DMS114 treated with DMSO at 0.1 percent for 48 hours (cell line): ENCODE data around the gene SFXN5.

Experiments used
- DNase-seq: peaks from one replicate; lab custom pipeline; 2025; ENCODE audit not compliant: unreplicated experiment; lab: John Stamatoyannopoulos, UW

SFXN5 gene

GRCh38 chr2:73053316-73054114 lies 18.0 kb downstream of the SFXN5 start:
- no peak for DNase-seq

- no peak for DNase-seq
These were observed 21.4 kb downstream of the SFXN5 start for GRCh38 chr2:73050121-73050545.

DNA sequence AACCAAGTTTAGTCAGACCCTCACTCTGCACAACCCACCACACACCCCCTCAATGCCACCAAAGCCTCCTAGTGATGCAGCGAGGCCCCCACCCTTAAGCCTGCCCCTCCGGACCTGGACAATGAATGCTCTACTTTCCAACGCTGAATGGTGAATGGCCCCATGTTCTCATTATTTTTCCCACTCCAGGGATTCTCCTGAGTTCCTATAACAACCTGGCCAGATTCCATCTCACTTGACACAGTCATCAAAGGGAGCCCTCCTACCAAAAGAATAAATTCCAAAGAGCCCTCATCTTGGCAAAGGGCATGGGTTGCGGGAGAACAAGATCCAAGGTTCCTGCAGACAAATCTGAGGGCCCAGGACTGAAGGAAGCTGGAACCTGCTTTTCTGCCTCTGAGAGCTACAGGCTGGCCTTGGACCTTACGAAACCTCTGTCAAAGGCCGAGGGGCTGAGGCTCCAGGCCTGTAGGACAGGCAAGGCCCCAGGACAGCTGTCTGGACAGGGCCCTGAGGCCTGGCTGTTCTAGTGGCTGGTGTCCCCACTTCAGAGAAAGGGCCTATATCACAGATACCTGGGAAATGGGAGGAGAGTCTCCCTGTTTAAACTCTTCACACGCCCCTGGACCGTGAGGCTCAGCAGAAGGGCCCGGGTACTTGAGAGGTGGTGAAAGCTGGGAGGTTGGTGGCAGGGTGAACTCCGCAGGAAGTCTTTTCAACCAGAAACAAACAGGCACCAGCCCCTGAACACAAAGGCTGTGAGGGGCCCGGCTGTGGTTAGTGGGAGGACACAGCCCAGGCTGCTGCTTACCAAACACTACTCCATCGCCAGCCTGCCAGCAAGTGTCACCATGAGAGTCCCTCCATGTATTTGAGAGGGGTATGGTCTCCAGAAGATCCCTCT lies 27.3 kb downstream of the SFXN5 start:
- DNase-seq, result no peak

- no peak for DNase-seq
These were observed 28.2 kb downstream of the SFXN5 start for GRCh38 chr2:73043276-73043675.

DNA sequence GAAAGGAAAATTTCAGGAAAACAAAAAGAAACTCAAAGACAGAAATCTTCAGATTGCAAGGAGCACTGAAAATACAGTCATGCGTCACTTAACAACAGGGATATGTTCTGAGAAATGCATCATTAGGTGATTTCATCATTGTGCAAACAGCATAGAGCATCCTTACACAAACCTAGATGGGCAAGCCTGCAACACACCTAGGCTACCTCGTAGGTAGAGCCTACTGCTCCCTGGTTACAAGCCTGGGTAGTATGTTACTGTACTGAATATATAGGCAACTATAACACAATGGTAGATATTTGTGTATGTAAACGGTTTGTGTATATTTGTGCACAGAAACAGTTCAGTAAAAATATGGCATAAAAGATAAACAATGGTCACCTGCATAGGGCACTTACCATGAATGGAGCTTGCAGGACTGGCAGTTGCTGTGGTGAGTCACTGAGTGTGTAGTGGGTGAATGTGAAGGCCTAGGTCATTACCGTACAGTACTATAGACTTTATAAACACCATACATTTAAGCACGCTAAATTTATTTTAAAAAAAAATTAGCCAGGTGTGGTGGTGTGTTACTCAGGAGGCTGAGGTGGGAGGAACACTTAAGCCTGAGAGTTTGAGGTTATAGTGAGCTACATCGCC lies 33.4 kb downstream of the SFXN5 start:
- no peak for DNase-seq

GRCh38 chr2:73036766-73037165 lies 34.7 kb downstream of the SFXN5 start:
- no peak for DNase-seq

DNA sequence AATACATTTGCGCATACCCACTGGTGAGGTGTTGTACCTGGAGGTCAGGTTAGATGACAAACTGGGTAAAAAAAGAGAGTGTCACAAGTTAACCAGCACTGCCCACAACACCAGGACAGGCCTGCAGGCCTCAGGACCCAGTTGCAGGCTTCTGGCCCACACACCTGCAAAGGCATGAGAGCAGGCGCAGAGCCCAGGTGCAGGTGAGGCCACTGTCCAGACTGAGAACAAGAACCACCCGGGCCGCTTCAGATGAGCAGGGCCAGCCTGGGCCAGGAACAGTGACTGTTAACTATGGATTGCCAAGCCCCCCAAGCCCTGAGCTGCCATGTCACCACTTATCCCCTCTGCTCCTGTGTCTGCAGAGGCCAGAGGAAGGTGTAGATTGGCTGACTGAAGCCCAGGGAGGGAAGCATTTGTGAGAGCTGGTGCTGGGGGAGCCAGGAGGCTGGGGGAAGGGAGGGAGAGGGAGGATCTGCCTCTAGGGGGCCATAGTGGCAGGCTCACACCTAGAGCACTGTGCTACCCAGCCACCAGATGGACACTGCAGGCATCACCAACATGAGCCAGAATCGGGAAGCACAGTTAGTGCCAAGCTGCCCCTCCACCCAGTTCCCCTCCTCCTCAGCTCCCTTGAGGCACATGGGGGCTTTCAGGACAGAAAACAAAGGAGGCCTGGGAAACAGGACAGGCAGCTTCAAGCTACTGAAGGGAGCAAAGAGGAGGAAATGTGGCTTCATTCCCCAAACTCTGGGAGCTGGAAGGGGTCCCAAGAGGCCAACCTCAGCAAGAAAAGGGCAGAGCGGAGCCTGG lies 35.4 kb downstream of the SFXN5 start:
- DNase-seq, result no peak

GRCh38 chr2:73034661-73035375 lies 36.7 kb downstream of the SFXN5 start:
- no peak for DNase-seq

DNA sequence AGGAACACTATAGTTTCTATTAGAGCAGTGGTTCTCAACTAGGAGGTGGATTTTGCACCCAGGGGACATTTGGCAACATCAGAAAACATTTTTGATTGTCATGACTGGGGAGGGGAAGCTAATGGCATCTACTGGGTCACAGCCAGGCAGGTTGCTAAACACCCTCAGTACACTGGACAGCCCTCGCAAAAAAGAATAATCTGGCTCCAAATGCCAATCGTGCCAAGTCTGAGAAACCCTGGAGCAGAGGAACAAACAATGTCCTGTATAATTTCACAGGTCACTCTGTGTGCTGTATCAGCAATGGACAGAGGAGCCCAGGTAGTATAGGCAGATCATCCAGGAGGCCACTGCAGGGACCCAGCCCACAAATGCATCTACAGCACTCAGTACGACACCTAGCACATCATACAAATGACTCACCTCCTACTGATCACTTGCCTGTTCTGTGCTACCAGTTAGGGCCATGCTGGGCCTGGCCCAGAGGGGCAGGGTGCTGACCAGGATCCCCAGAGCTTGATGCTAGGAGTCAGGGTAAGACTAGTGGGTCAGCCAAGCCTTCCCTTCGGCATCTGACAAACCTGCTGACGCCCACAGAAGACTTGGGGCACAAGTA lies 37.6 kb downstream of the SFXN5 start:
- DNase-seq, result no peak

GRCh38 chr2:73033142-73033765 lies 38.3 kb downstream of the SFXN5 start:
- DNase-seq, result no peak

DNA sequence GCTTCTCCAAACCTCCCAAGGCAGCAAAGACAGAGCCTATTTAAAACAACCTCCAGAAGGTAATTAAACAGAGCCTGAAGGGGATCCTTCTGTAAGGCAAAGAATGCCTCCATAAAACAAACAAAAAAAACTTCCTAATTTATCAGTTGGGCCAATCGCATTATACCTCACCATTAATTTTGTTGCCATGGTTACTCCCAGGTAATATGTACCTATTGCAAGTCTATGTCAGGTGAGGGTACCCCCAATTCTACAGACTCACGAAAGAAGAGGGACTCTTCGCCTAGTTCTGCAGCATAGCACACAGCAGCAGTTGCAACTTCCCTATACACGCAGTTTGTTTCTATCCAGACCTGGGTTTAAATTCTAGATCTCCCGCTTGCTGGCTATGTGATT lies 38.8 kb downstream of the SFXN5 start:
- DNase-seq, result no peak

- no peak for DNase-seq
These were observed 39.5 kb downstream of the SFXN5 start for GRCh38 chr2:73031725-73032701.

GRCh38 chr2:73031095-73031678 lies 40.3 kb downstream of the SFXN5 start:
- no peak for DNase-seq

DNA sequence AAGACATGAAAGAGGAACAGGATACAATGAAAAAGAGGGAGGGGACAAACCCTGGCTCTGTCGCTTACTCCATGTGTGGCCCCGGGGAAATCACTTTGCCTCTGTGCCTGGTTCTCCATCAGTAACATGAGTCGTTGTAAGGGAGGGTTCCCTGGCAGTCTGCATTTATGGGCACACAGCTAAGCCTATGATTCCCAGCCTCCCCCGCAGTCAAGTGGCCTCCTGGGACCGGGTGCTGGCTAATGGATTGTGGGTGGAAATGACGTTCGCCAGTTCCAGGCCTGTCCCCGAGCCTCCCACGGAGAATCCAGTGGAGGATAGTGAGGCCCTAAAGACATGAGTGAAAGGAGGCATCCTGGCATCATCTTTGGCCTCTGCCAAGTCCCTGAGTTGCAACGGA lies 42.7 kb downstream of the SFXN5 start:
- DNase-seq, result no peak

DNA sequence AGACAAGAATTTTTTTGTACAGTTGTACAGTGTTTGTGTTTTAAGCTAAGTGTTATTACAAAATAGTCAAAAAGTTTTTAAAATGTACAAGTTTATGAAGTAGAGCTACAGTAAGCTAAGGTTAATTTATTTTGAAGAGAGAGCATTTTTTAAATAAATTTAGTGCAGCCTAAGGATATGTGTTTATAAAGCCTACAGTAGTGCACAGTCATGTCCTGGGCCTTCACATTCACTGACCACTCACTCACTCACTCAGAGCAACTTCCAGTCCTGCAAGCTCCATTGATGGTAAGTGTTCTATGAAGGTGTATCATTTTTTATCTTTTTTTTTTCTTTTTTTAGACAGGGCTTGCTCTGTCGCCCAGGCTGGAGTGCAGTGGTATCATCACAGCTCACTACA lies 44.2 kb downstream of the SFXN5 start:
- DNase-seq, result no peak

GRCh38 chr2:73023497-73023896 lies 48.0 kb downstream of the SFXN5 start:
- no peak for DNase-seq

DNA sequence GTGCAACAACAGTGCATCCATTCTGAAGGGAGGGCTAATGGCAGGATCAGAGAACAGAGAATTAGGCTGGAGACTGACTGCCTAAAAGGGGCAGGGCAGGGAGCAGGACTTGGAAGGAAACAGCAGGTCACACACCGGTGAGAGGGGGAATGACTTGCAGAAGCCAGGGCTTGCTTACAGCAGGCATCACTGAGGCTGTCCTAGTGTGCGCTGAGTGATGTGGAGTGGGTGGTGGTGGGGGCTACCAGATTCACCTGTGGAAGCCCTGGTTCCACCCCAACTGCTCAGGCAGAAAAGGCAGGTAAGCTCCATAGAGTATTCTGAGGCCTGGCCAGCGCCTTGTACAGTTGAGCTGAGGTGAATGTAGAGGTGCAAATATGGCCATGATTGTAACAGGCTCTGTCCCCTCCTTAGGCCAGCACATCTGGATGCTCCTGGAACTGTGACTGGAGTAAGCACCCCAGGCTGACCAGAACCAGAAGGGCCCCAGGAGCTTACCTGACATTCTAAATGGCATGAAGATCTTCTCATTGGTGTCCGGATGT lies 49.4 kb downstream of the SFXN5 start:
- DNase-seq, result no peak
